GM12873 (cell line): ENCODE results near the gene KCNG2.

Source experiments
- TF ChIP-seq, protein P1 (sequence below): IDR thresholded peaks from 2 replicates; pipeline ENCODE4 v1.5.1; 2012; ENCODE audit warnings: low read depth, mild to moderate bottlenecking, moderate library complexity, low read length, control low read depth; ENCODE audit not compliant: insufficient read depth; ENCODE audit errors: missing control alignments

Gene KCNG2

DNA sequence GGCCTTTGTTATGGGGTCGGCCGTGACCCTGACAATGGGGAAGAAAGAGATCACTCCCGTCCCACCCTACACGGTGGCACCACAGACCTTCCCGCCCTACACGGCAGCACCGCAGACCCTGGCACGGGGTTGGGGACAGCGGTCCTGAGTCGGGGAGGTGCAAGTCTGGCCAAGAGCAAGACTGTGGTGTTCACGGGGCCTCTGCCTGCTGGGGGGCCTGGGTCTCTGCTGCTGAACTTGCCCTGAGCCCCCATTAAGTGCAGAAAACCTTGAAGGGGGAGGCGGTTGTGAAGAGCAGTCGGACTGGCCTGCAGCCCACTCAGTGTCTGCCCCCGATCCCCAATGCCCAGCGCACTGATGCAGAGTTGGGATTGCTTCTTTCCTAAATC, 77.8 kb downstream of the KCNG2 start:
- TF ChIP-seq, protein P1, sequence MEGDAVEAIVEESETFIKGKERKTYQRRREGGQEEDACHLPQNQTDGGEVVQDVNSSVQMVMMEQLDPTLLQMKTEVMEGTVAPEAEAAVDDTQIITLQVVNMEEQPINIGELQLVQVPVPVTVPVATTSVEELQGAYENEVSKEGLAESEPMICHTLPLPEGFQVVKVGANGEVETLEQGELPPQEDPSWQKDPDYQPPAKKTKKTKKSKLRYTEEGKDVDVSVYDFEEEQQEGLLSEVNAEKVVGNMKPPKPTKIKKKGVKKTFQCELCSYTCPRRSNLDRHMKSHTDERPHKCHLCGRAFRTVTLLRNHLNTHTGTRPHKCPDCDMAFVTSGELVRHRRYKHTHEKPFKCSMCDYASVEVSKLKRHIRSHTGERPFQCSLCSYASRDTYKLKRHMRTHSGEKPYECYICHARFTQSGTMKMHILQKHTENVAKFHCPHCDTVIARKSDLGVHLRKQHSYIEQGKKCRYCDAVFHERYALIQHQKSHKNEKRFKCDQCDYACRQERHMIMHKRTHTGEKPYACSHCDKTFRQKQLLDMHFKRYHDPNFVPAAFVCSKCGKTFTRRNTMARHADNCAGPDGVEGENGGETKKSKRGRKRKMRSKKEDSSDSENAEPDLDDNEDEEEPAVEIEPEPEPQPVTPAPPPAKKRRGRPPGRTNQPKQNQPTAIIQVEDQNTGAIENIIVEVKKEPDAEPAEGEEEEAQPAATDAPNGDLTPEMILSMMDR = no peak

DNA sequence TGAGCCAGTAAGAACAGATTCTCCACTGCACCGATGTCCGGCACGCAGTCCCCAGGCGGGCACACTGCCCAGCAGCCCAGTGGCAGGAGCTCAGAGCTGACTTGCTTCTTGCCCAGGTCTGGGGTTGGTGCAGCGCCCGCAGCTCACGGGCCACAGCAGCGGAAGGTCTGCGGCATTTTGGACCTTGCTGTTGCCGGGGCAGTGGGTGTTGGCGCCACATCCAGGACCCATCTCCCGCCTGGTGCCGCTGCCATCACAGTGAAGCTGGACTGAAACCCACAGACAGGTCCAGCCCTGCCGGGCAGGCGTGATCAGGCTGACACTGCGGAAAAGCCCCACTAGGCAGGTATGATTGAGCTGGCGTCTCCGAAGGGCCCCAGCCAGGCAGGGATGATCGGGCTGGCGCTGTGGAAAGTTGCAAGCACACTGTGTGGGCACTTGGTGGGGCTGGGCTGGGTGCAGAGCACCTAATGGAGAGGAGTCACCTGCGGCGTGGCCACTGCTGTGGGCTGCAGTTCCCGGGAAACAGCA, 78.3 kb downstream of the KCNG2 start:
- TF ChIP-seq, protein P1 = no peak

DNA sequence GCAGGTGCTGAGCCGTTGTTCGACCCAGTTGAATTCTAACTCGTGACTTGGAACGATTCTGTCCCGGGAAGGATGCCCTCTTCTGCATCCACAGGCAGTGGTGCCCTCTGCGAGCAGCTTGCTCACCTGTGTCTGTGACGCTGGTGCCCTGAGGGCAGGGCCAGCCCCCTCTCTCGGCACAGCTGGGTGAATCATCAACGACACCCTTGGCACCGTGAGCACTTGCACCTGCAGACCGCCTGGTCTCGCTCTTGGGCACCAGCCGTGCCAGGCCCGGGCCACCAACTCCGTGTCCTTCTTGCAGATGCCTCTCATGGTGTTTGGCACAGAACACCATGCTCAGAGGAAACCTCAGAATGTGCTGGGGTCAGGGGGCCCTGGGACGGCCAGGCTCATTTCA, 78.8 kb downstream of the KCNG2 start:
- TF ChIP-seq, protein P1 = no peak

DNA sequence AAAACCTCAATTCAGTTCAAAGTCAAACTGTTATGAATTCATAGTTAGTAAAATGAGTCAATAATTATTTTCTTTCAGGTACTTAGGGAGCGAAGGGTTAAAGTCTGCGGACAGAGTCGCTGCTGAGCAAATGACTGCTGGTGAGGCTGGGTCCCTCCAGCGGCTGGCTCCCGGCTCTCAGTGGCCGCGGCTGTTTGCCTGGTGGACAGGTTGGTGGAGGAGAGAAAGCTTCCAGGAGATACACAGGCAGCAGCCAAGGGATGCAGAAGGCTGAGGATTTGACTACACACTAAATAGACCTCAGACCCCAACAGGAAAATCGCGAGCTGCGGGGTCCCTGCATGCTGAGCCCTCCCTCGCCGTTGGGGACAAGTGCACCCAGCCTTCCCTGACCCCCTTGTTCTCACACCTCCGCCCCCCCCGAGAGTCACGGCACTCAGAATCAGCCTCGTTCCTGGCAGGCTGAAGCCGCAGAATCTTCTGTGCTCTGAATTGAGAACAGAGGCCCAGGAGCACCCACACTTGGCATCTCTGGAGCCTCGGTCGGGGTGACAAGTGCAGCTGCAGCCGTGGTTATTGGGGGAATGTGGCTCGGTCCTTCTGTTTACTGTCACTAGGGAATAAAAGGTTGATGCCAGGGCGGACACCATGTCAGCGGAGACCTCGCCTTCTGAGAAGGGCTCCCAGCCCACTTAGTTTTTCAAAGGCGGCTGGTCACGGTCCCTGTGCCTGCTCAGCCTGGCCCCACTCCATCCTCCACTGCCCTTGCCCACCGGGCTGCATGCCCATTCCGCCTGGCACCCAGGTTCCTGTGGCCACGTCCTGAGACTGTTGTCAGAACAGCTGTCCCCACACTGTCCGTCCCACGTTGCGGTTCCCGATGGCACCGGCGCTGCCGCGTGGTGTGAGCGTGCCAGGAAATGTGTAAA, 79.7 kb downstream of the KCNG2 start:
- TF ChIP-seq, protein P1 = no peak

DNA sequence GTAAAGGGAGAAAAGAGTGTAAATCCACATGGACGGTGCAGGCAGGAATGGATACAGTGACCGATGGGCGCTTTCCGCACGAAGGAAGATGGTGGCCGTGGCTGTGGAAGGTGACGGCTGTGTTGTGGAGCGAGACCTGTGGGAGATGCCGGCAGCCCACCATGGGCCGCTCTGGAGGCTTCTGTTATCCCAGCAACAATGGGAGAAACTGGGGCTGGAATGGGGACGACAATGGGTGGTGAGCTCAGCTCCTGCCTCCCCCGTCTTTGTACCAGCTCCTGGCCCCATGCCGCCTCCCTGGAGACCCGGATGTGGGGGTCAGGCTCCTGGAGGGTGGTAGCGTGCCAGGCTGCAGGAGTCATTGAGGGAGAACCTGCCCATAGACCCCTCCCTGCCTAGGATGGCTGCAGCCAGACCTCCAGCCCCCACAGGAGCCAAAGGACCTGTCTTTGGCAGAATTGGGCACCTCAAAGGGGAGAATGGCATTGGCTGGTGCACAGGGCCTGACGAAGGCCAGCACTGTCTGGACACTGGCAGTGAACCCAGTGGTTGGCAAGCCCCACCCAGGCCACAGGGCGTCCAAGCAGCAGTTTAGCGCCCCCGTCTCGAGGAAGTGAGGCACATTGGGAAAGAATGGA, 81.1 kb downstream of the KCNG2 start:
- TF ChIP-seq, protein P1 = no peak

DNA sequence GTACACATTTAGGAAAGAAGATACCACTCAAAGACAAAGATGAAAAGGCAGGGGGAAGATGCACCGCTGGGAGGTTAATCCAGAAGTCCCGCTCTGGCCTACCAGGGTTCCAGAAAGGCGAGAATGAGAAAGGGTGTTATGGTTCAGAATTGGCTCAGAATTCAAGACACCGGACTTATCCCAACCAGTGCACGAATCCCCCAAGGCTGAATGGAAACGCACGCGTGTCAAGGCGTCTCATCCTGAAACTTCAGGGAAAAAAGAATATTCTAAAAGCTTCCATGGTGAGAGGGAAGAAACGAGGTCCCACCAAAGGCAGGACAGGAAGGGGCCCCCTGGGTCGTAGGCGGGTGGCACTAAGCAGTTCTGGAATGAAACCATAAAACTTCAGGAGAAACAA, 81.8 kb downstream of the KCNG2 start:
- TF ChIP-seq, protein P1 = no peak

DNA sequence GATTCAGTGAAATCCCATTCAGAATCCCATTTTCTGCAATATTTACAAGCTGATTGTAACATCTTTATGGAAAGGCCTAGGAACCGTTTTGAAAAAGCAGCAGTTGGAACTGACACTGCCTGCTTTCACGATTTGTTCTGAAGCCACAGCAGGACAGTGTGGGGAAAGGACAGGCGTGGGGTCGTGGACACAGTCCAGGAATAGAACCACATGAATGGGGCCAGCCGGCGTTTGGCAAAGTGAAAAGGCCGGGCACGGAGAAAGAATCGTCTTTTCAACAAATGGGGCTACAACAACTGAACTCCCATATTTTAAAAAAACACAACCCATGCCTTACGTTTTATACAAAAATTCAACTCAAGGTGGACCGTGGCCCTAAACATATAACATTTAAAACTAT, 84.0 kb downstream of the KCNG2 start:
- TF ChIP-seq, protein P1 = no peak
